B cell (primary cell): ENCODE data around the gene BUB1B.

Experiments
- EZH2 ChIP-seq: IDR thresholded peaks from 2 replicates; pipeline ENCODE4 v1.6.1; 2012; ENCODE audit warnings: borderline replicate concordance, low read depth, mild to moderate bottlenecking, moderate library complexity, low read length; ENCODE audit not compliant: insufficient read depth, poor library complexity, severe bottlenecking
- TF ChIP-seq, protein P1 (sequence below): fragments of 200-600 bp; IDR thresholded peaks from one replicate; pipeline ENCODE4 v1.8.0; 2022; ENCODE audit warnings: antibody characterized with exemption, mild to moderate bottlenecking

DNA sequence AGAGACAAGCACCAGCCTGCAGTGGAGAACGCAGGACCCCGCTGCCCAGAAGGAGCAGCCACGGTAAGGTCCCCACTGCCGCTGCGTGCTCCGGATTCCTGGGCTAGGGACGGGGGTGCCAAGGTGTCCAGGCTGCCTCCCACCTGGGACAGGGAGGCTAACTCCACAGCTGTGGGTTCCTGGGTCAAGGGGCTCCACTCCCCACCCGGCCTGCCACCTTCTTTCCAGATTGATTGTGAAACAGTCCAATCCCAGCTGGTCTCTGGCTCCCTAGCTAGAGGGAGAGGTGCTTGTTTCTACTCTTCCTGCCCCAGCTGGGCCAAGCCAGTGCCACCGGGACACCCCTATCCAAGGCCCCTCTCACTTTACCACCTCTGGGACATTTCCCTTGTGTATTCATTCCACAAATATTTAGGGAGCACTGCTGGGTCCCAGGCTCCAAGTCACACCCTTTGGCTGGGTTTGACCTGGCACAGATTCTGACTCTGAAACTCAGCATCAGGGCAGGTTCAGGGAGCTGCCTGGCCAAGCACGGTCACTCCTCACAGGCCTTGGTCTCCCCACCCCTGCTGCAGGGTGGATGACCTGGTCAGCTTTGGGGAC lies 79.9 kb downstream of the BUB1B start:
- TF ChIP-seq, protein P1, sequence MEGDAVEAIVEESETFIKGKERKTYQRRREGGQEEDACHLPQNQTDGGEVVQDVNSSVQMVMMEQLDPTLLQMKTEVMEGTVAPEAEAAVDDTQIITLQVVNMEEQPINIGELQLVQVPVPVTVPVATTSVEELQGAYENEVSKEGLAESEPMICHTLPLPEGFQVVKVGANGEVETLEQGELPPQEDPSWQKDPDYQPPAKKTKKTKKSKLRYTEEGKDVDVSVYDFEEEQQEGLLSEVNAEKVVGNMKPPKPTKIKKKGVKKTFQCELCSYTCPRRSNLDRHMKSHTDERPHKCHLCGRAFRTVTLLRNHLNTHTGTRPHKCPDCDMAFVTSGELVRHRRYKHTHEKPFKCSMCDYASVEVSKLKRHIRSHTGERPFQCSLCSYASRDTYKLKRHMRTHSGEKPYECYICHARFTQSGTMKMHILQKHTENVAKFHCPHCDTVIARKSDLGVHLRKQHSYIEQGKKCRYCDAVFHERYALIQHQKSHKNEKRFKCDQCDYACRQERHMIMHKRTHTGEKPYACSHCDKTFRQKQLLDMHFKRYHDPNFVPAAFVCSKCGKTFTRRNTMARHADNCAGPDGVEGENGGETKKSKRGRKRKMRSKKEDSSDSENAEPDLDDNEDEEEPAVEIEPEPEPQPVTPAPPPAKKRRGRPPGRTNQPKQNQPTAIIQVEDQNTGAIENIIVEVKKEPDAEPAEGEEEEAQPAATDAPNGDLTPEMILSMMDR = no peak
- TF ChIP-seq EZH2 = no peak
